Mesendoderm (in vitro differentiated cells): ENCODE results near the gene LRRC47.
"Not testable (repeated sequence)": the region's sequence is repeated elsewhere in the genome, so short reads cannot be mapped to it uniquely, and the experiment has no call there.

Experiments used
- DNase-seq: peaks from one replicate; pipeline ENCODE4 v3.0.0; 2013
- H2AK5ac ChIP-seq: 2 replicates; pipeline ENCODE4 v1.6.1; 2013; ENCODE audit warnings: low read length, inconsistent platforms
- H2BK120ac ChIP-seq: 2 replicates; pipeline ENCODE4 v1.6.1; 2013; ENCODE audit warnings: low read depth, mild to moderate bottlenecking, low read length, moderate library complexity, mixed read lengths
- H2BK15ac ChIP-seq: replicated peaks from 2 replicates; pipeline ENCODE4 v1.6.1; 2013; ENCODE audit warnings: low read depth, mild to moderate bottlenecking, moderate library complexity
- H2BK5ac ChIP-seq: 2 replicates; pipeline ENCODE4 v1.6.1; 2013; ENCODE audit warnings: low read length, inconsistent platforms
- H3K18ac ChIP-seq: 2 replicates; pipeline ENCODE4 v1.6.1; 2013; ENCODE audit warnings: mild to moderate bottlenecking, low read length, mixed read lengths
- H3K23ac ChIP-seq: one replicate; pipeline ENCODE4 v1.6.1; 2013; ENCODE audit warnings: low read length
- H3K27ac ChIP-seq: 2 replicates; pipeline ENCODE4 v1.5.1; 2013; ENCODE audit warnings: low read depth, mild to moderate bottlenecking, inconsistent platforms, low read length, moderate library complexity
- H3K27me3 ChIP-seq: 2 replicates; pipeline ENCODE4 v1.6.1; 2013; ENCODE audit warnings: low read length, control low read depth, mild to moderate bottlenecking, inconsistent platforms; ENCODE audit not compliant: insufficient read depth, poor library complexity
- H3K36me3 ChIP-seq: 2 replicates; pipeline ENCODE4 v1.6.1; 2013; ENCODE audit warnings: low read length, inconsistent platforms; ENCODE audit not compliant: control insufficient read depth, insufficient read depth
- H3K4ac ChIP-seq: one replicate; pipeline ENCODE4 v1.6.1; 2013; ENCODE audit warnings: low read depth, mild to moderate bottlenecking, low read length, moderate library complexity
- H3K4me1 ChIP-seq: 2 replicates; pipeline ENCODE4 v1.6.1; 2013; ENCODE audit warnings: low read depth, low read length, inconsistent platforms; ENCODE audit not compliant: control insufficient read depth
- H3K4me2 ChIP-seq: 2 replicates; pipeline ENCODE4 v1.6.1; 2013; ENCODE audit warnings: low read length
- H3K4me3 ChIP-seq: 2 replicates; pipeline ENCODE4 v1.5.1; 2013; ENCODE audit warnings: mild to moderate bottlenecking, low read length
- H3K56ac ChIP-seq: one replicate; pipeline ENCODE4 v1.6.1; 2013; ENCODE audit warnings: low read length
- H3K79me1 ChIP-seq: 2 replicates; pipeline ENCODE4 v1.6.1; 2013; ENCODE audit warnings: low read length, inconsistent platforms
- H3K79me2 ChIP-seq: 2 replicates; pipeline ENCODE4 v1.6.1; 2013; ENCODE audit warnings: mild to moderate bottlenecking, low read length; ENCODE audit not compliant: control insufficient read depth, insufficient read depth
- H3K9ac ChIP-seq: 2 replicates; pipeline ENCODE4 v1.6.1; 2013; ENCODE audit warnings: low read length, inconsistent platforms
- H4K5ac ChIP-seq: one replicate; pipeline ENCODE4 v1.6.1; 2013; ENCODE audit warnings: low read length
- H4K8ac ChIP-seq: one replicate; pipeline ENCODE4 v1.6.1; 2013; ENCODE audit warnings: low read depth, mild to moderate bottlenecking, control low read depth, low read length, moderate library complexity
- WGBS: extraction: QIAGEN DNeasy Blood & Tissue Kit; methylation state at CpG from one replicate; pipeline ENCODE4 v1.1.7; 2013; ENCODE audit warnings: low lambda C conversion rate, missing lambda C conversion rate; ENCODE audit not compliant: insufficient coverage; ENCODE audit errors: extremely low coverage; 5-methylcytosine and 5-hydroxymethylcytosine counted together

The LRRC47 gene

GRCh38 chr1:3805038-3805437 lies 8.7 kb upstream of the LRRC47 start:
- no peak overlapping the region for H3K27ac ChIP-seq
- no peak for DNase-seq
- no peak overlapping the region for H3K4me3 ChIP-seq
- no peak overlapping the region for H3K23ac ChIP-seq
- no peak overlapping the region for H3K4me2 ChIP-seq
- H3K56ac ChIP-seq, result no peak overlapping the region
- H2BK15ac ChIP-seq, result no peak overlapping the region
- WGBS, result no CpG with 5 or more reads among the region's 11 CpGs
- H3K79me1 ChIP-seq, result no peaks in the 10 kb centered on the region
- H3K79me2 ChIP-seq, result no peaks in the 10 kb centered on the region
- H2BK120ac ChIP-seq, result no peak overlapping the region
- no peak overlapping the region for H2AK5ac ChIP-seq
- H3K27me3 ChIP-seq, result no peaks in the 10 kb centered on the region
- H3K4ac ChIP-seq, result no peak overlapping the region
- no peak overlapping the region for H3K9ac ChIP-seq
- H4K5ac ChIP-seq, result no peak overlapping the region
- no peak overlapping the region for H3K18ac ChIP-seq
- H3K36me3 ChIP-seq, result no peaks in the 10 kb centered on the region
- H4K8ac ChIP-seq, result no peak overlapping the region
- H2BK5ac ChIP-seq, result no peak overlapping the region
- no peaks in the 10 kb centered on the region for H3K4me1 ChIP-seq

DNA sequence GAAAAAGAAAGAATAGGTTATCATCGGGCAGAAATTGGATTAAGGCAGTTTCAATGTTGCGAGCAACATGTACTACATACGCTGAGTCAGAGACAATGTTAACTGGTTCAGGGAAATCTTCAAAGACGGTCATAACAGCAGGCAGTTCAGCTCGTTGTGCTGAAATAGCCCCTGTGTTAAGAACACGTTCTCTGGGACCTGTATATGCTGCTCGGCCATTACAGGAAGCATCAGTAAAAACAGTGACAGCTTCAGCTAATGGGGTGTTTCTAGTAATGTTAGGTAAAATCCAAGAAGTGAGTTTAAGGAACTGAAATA lies 8.3 kb upstream of the LRRC47 start:
- not testable (repeated sequence) for H3K27ac ChIP-seq, DNase-seq, H3K9ac ChIP-seq, H4K5ac ChIP-seq, H3K23ac ChIP-seq, H3K4me2 ChIP-seq, H3K18ac ChIP-seq, H3K36me3 ChIP-seq, H2BK120ac ChIP-seq, H3K4me1 ChIP-seq, H2BK15ac ChIP-seq, H3K79me2 ChIP-seq, H4K8ac ChIP-seq, H2AK5ac ChIP-seq, H3K79me1 ChIP-seq, H3K56ac ChIP-seq, H3K4me3 ChIP-seq, H2BK5ac ChIP-seq, H3K27me3 ChIP-seq, H3K4ac ChIP-seq
- WGBS, result no CpG with 5 or more reads among the region's 7 CpGs

GRCh38 chr1:3803905-3804626 lies 7.8 kb upstream of the LRRC47 start:
- H3K27ac ChIP-seq, result no peak overlapping the region
- H2BK120ac ChIP-seq, result no peak overlapping the region
- no peak overlapping the region for H3K56ac ChIP-seq
- no peak overlapping the region for H2BK15ac ChIP-seq
- H3K79me2 ChIP-seq, result no peaks in the 10 kb centered on the region
- H3K4me3 ChIP-seq, result no peak overlapping the region
- no peaks in the 10 kb centered on the region for H3K4me1 ChIP-seq
- H3K9ac ChIP-seq, result no peak overlapping the region
- H3K4me2 ChIP-seq, result no peak overlapping the region
- no peak overlapping the region for H3K18ac ChIP-seq
- H2AK5ac ChIP-seq, result no peak overlapping the region
- no peak overlapping the region for H2BK5ac ChIP-seq
- WGBS, result no CpG with 5 or more reads among the region's 19 CpGs
- no peak for DNase-seq
- no peaks in the 10 kb centered on the region for H3K79me1 ChIP-seq
- H3K27me3 ChIP-seq, result no peaks in the 10 kb centered on the region
- H3K36me3 ChIP-seq, result no peaks in the 10 kb centered on the region
- no peak overlapping the region for H4K8ac ChIP-seq
- no peak overlapping the region for H3K4ac ChIP-seq
- no peak overlapping the region for H3K23ac ChIP-seq
- no peak overlapping the region for H4K5ac ChIP-seq

DNA sequence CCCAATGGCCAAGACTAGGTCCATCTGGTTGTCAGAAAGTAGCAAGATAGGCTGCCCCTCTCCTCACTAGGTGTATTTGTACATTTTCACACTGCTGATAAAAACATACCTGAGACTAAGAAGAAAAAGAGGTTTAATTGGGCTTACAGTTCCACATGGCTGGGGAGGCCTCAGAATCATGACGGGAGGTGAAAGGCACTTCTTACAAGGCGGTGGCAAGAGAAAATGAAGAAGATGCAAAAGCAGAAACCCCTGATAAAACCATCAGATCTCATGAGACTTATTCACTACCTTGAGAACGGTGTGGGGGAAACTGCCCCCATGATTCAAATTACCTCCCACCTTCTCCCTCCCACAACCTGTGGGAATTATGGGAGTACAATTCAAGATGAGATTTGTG lies 4.5 kb upstream of the LRRC47 start:
- WGBS, result no CpG with 5 or more reads among the region's 3 CpGs

DNA sequence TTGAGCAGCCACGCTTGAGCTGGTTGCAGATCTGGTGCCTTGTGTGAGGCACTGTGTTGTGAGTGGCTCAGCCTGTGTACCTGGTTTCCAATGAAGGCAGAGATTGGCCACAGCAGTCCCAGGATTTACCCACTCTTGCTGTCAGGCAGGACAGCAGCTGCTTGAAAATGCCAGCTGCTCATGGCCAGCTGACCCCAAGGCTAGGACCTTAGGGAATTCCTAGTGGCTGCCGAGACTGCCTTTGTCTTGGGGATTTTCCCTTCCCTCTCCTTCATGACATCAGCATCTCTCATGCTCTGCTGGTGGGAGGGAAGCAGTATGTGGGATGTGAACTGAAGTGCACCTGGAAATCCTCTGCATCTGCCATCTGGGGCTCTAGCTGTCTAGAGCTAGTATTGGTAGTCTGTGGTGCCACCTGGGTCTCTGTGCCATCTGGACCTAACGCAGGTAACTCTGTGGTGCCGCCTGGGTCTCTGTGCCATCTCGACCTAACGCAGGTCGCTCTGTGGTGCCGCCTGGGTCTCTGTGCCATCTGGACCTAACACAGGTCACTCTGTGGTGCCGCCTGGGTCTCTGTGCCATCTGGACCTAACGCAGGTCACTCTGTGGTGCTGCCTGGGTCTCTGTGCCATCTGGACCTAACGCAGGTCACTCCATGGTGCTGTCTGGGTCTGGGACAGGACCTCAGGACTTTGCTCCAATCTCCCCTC lies 3.8 kb upstream of the LRRC47 start:
- no peak overlapping the region for H3K18ac ChIP-seq
- WGBS, result no CpG with 5 or more reads among the region's 11 CpGs
- H3K27me3 ChIP-seq, result no peaks in the 10 kb centered on the region
- H3K4me3 ChIP-seq, result no peak overlapping the region
- no peak overlapping the region for H3K56ac ChIP-seq
- no peak overlapping the region for H3K4me2 ChIP-seq
- H3K79me2 ChIP-seq, result peaks cover 9% of the 10 kb centered on the region
- H3K79me1 ChIP-seq, result peaks cover 5% of the 10 kb centered on the region
- H3K4ac ChIP-seq, result no peak overlapping the region
- no peaks in the 10 kb centered on the region for H3K4me1 ChIP-seq
- H2BK120ac ChIP-seq, result no peak overlapping the region
- H3K9ac ChIP-seq, result no peak overlapping the region
- H4K5ac ChIP-seq, result no peak overlapping the region
- DNase-seq, result no peak
- no peak overlapping the region for H2BK15ac ChIP-seq
- H3K36me3 ChIP-seq, result no peaks in the 10 kb centered on the region
- H2BK5ac ChIP-seq, result no peak overlapping the region
- H3K23ac ChIP-seq, result no peak overlapping the region
- H2AK5ac ChIP-seq, result no peak overlapping the region
- H4K8ac ChIP-seq, result no peak overlapping the region
- H3K27ac ChIP-seq, result no peak overlapping the region

More for the DNA sequence above, 4.5 kb upstream of the LRRC47 start:
- H3K9ac ChIP-seq, H3K4me1 ChIP-seq, H3K27ac ChIP-seq, H3K79me2 ChIP-seq, H3K79me1 ChIP-seq, H3K18ac ChIP-seq, H2BK120ac ChIP-seq, H3K27me3 ChIP-seq, H4K5ac ChIP-seq, DNase-seq, H3K36me3 ChIP-seq, H3K4ac ChIP-seq, H3K56ac ChIP-seq, H2BK15ac ChIP-seq, H3K4me3 ChIP-seq, H3K23ac ChIP-seq, H2AK5ac ChIP-seq, H3K4me2 ChIP-seq, H4K8ac ChIP-seq, H2BK5ac ChIP-seq: not testable (repeated sequence)
